ENCODE measurements around the gene SCARB1.

The SCARB1 gene

GRCh38 chr12:124809878-124810277 is 53.8 kb downstream of the SCARB1 start:
- TF ChIP-seq TCF12 (IDR thresholded peaks at IDR 0.05; ENCODE audit: low read depth) (no peak), RAD21 (IDR thresholded peaks at IDR 0.05; ENCODE audit: low read depth) (no peak), CREB1 (IDR thresholded peaks at IDR 0.05; ENCODE audit: low read depth) (no peak), REST (IDR thresholded peaks at IDR 0.05; ENCODE audit: low read depth) (no peak), MAX (IDR thresholded peaks at IDR 0.05) (no peak), CEBPB (IDR thresholded peaks at IDR 0.05) (no peak), YY1 (IDR thresholded peaks at IDR 0.05; ENCODE audit: low read depth) (no peak), FOXM1 (IDR thresholded peaks at IDR 0.05; ENCODE audit: borderline replicate concordance, low read depth) (no peak)

GRCh38 chr12:124809391-124809790 is 54.3 kb downstream of the SCARB1 start:
- no peak for TF ChIP-seq REST (IDR thresholded peaks at IDR 0.05; ENCODE audit: low read depth)
- TF ChIP-seq TCF12 (IDR thresholded peaks at IDR 0.05; ENCODE audit: low read depth) = no peak
- no peak for TF ChIP-seq ZBTB7A (IDR thresholded peaks at IDR 0.05; ENCODE audit: low read depth)
- TF ChIP-seq MAX (IDR thresholded peaks at IDR 0.05) = no peak
- TF ChIP-seq RAD21 (IDR thresholded peaks at IDR 0.05; ENCODE audit: low read depth) = no peak
- no peak for TF ChIP-seq TAF1 (IDR thresholded peaks at IDR 0.05; ENCODE audit: low read depth)
- TF ChIP-seq YY1 (IDR thresholded peaks at IDR 0.05; ENCODE audit: low read depth) = no peak
- TF ChIP-seq CREB1 (IDR thresholded peaks at IDR 0.05; ENCODE audit: low read depth) = no peak
- TF ChIP-seq TEAD4 (IDR thresholded peaks at IDR 0.05) = no peak
- no peak for TF ChIP-seq FOXM1 (IDR thresholded peaks at IDR 0.05; ENCODE audit: borderline replicate concordance, low read depth)
- TF ChIP-seq EP300 (IDR thresholded peaks at IDR 0.05; ENCODE audit: borderline replicate concordance) = no peak
- no peak for TF ChIP-seq EGR1 (IDR thresholded peaks at IDR 0.05)
- TF ChIP-seq USF1 (IDR thresholded peaks at IDR 0.05) = no peak
- no peak for TF ChIP-seq NFIC (IDR thresholded peaks at IDR 0.05)

- no peak for TF ChIP-seq TCF12 (IDR thresholded peaks at IDR 0.05; ENCODE audit: low read depth)
- no peak for TF ChIP-seq EGR1 (IDR thresholded peaks at IDR 0.05)
- no peak for TF ChIP-seq FOXM1 (IDR thresholded peaks at IDR 0.05; ENCODE audit: borderline replicate concordance, low read depth)
Observed at GRCh38 chr12:124808272-124808671, 55.4 kb downstream of the SCARB1 start.

GRCh38 chr12:124805876-124806668 is 57.6 kb downstream of the SCARB1 start:
- TF ChIP-seq TEAD4 (IDR thresholded peaks at IDR 0.05) (no peak), CREB1 (IDR thresholded peaks at IDR 0.05; ENCODE audit: low read depth) (no peak), USF1 (IDR thresholded peaks at IDR 0.05) (no peak), REST (IDR thresholded peaks at IDR 0.05; ENCODE audit: low read depth) (no peak), MAX (IDR thresholded peaks at IDR 0.05) (no peak), EP300 (IDR thresholded peaks at IDR 0.05; ENCODE audit: borderline replicate concordance) (no peak), TAF1 (IDR thresholded peaks at IDR 0.05; ENCODE audit: low read depth) (no peak), RAD21 (IDR thresholded peaks at IDR 0.05; ENCODE audit: low read depth) (no peak), NFIC (IDR thresholded peaks at IDR 0.05) (no peak), FOXM1 (IDR thresholded peaks at IDR 0.05; ENCODE audit: borderline replicate concordance, low read depth) (no peak), YY1 (IDR thresholded peaks at IDR 0.05; ENCODE audit: low read depth) (no peak), TCF12 (IDR thresholded peaks at IDR 0.05; ENCODE audit: low read depth) (no peak), EGR1 (IDR thresholded peaks at IDR 0.05) (no peak), ZBTB7A (IDR thresholded peaks at IDR 0.05; ENCODE audit: low read depth) (no peak), CEBPB (IDR thresholded peaks at IDR 0.05) (no peak)

Measured in Ishikawa (cell line).